HG02623 (cell line): ENCODE measurements around the gene CRYZ.
"Not testable (repeated sequence)": the region's sequence is repeated elsewhere in the genome, so short reads cannot be mapped to it uniquely, and the experiment has no call there.

Source experiments
- ATAC-seq: cut with Tn5 transposase; IDR thresholded peaks from one replicate; pipeline ENCODE4 v1.9.1; 2021; ENCODE audit warnings: moderate library complexity; ENCODE audit not compliant: unreplicated experiment

Gene CRYZ, protein sequence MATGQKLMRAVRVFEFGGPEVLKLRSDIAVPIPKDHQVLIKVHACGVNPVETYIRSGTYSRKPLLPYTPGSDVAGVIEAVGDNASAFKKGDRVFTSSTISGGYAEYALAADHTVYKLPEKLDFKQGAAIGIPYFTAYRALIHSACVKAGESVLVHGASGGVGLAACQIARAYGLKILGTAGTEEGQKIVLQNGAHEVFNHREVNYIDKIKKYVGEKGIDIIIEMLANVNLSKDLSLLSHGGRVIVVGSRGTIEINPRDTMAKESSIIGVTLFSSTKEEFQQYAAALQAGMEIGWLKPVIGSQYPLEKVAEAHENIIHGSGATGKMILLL

DNA sequence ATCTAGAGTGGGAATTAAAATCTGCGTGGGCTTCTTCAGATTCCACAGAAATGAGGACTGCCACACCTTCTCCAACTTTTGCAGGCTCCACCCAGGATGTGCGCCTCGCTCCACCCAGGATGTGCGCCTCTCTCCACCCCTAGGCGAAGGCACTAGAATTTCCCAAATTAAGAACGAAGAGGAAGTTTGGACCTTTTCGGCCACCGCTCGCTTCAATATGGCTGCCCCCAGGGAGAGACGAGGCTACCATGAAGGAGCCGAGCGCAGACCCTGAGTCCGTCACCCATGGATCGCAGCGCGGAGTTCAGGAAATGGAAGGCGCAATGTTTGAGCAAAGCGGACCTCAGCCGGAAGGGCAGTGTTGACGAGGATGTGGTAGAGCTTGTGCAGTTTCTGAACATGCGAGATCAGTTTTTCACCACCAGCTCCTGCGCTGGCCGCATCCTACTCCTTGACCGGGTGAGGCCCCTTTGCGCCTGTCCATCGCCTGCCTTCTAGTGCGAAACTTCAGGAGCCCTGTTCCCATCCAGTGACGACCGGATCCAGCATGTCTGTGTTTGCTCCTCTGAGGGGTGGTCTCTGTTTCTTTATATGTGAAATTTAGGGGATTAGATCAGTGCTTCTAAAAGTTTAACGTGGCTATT is at the start of gene CRYZ, which contains the start of gene TYW3:
TSS of gene CRYZ (minus strand) at position 91 of the 644 bp plus-strand sequence. CDS start 8,229 bp downstream, outside the sequence.
TSS of gene TYW3 (plus strand) at position 193 of the 644 bp plus-strand sequence. CDS start at position 286, 93 bp downstream.
- ATAC-seq = peak; percentile 64

DNA sequence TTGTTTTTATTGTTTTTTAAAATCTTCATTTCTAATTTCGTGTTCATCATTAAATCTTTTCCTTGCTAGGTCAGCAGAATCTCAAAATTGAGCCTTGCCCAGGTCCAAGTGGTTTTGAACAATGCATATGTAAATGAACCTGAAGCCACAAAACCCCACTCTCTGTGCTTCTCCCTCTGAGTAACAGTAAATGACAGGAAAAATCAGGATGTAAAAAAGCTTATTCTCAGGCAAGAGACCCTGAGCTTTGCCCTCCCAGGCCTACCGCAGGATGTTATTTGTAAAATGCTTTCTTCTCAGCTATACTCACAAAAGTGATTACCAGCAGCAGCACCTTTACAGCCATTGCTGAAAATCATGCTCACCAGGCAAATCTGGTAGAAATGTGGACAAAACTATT is 47.7 kb upstream of the CRYZ start:
- ATAC-seq = no peak

DNA sequence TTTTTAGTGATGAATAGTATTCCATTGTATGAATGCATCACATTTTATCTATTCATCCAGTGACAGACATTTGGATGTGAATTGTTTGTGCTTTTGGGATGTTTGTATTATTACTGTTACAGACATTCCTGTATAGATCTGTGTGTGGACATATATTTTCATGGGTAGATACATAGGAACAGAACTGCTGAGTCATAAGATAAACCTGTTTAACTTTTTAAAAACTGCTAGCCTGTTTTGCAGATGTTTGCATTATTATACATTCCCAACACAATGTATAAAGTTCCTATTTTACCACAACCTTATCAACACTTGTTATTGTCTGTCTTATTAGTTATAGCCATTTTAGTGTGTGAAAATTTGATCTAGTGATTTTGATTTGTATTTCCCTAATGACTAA is 46.9 kb upstream of the CRYZ start:
- ATAC-seq = no peak

DNA sequence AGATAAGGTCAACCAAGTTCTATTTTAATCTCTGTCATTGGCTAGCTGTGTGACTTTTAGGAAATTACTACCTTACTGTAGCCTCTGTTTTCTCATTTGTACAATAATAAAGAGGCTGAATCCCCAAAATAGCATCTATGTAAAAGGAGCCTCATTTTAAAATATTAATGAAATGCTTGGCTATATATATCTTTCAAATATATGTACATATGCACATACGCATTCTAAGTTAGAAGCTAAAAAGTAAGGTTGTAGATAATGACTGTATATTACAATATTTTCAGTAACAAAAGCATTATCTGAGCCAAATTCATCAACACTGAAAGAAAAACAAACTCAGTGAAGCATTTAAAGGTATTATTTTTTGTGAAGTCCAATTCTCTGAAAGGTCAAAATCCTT is 44.7 kb upstream of the CRYZ start:
- ATAC-seq = no peak

DNA sequence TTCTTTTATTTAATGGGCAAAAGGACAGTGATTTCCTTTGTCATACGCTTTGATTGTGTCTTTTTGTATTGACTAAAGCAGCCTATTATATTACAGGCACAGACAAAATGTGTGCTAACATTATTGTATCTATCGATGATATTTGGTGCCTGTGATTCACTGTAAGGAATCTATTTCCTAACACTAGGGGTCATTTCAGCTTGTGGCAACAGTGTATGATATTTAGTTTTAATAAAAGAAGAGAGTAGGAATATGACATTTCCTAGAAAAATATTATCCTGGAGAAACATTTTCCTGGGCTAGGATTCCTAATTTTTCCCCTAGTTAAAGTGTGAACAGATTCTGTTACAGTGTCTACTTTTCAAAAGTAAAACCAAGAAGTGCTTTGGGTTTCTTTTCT is 42.9 kb upstream of the CRYZ start:
- ATAC-seq = no peak

DNA sequence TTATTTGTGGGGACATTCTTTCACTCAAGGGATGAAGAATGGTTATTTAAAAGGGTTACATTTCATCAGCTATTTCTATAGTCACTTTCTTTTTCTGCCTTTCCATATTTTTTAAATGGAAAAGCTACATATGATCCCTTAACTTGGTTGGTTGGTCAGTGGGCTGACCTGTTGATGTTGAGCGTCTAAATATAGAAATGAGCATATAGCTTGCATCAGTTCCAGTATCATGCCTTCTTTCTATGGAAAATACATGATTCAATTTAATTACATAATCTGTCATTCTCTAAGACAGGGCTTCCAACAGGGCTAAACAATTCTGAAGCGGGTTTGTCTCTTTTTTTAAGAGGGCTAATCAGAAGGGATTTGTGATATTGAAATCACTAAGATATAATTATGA is 40.7 kb upstream of the CRYZ start:
- no peak for ATAC-seq

DNA sequence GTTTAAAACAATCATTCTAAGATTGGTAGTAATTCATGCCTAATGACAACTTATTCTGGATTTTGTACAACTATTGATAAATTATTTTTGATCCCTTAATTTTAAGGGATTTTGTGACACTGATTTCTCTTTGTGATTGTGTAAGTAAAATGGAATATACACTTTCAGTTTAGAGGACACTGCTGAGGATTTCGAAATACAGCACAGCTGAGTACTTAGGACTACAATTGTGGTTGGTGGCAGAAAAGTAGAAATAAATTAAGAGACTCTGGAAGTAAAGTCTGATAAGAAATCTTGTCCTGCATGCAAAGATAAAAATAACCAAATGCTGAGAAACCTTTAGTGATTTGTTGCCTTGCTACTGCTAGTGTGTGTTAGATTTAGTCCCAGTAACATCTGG is 40.1 kb upstream of the CRYZ start:
- no peak for ATAC-seq

DNA sequence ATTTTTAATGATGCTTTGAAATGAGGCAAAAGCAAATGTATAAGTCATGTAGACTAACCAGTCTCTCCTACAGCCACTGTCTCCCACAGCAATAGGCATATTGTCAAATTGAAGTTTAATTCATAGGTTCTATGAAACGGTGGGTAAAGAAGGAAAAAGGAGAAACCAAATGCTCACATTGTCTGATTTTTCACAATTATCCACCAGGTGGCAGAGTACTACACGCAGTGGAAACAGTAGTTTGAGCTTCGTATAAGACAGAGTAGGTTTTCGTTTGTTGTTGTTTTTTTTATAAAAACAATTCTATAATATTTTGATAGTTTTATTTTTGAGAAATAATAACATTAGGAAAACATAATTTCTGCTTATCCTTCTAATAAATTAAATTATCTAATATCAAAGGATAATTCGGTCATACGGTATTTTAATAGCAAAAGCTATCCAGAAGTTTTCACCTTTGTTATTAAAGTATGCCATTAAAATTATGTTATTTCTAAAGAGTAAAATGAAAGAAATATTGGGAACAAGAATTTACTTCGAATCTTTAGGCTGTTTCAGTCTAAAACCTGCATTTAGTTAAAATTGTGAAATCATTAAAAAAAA is 39.2 kb upstream of the CRYZ start:
- ATAC-seq = peak; percentile 75

DNA sequence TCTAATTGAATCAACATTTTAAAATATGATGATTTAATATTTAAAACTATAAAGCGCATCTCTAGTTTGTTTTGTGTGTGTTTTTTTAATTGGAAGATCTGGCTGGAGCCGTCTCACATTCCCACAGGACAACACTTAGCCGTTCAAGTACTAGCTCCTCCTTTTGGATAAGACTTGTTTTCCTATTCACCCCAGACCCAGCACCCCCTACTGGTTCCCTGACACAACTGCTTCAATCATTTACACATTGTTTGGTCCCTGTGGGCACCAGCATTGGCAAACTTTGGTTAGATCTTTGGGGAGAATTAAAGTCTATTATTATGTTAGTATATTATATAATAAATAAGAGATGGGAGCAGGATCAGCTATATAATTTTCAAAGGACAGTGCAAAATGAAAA is 34.6 kb upstream of the CRYZ start:
- peak; percentile 53 for ATAC-seq

DNA sequence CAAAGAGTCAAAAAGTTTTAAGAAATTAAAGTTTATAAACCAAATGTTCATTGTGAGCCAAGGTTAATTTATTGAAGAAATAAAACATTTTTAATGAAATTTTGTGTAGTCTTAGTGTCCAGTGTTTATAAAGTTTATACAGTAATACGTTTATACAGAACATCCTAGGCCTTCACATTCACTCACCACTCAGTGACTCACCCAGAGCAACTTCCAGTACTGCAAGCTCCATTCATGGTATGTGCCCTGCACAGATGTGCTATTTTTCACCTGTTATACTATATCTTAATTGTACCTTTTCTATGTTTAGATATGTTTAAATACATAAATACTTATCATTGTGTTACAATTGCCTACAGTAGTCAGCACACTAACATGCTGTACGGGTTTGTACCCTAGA is 33.7 kb upstream of the CRYZ start:
- ATAC-seq = no peak

DNA sequence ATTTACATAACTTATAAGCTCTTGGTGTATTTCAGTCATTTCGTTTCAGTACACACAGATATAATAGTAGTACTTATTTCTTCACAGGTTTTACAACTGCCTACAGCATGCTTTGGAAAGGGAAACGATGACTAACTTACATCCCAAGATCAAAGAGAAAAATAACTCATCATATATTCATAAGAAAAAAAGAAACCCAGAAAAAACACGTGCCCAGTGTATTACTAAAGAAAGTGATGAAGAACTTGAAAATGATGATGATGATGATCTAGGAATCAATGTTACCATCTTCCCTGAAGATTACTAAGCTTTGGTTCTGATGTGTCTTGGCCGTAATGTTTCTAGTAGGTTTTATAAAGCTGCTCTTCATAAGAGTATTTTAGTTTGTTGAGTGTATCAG is 31.0 kb upstream of the CRYZ start:
- ATAC-seq = no peak

DNA sequence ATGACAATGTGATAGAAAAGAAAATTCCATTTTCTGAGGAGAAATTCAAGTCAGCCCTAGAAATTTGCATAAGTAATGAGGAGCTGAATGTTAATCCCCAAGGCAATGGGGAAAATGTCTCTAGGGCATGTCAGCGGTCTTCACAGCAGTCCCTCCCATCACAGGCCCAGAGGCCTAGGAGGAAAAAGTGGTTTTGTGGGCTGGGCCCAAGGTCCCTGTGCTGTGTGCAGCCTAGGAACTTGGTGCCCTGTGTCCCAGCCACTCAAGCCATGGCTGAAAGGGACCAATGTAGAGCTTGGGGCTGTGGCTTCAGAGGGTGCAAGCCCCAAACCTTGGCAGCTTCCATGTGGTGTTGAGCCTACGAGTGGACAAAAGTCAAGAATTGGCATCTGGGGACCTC is 23.8 kb upstream of the CRYZ start:
- ATAC-seq = not testable (repeated sequence)

DNA sequence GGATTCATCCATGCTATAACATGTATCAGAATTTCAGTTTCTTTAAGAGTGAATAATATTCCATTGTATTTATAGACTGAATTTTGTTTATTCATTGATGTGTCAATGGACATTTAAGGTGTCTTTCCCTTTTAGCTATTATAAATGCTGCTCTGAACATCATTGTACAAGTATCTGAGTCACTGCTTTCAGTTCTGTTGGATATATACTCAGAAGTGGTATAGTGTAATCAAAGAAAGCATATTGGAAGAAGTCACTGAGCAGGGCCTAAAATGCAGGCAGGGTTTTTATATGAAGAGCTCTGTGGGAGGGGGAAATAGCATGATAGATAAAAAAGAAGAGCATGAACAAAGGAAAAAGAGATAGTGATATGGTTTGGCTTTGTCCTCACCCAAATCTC is 22.6 kb upstream of the CRYZ start:
- ATAC-seq = no peak

DNA sequence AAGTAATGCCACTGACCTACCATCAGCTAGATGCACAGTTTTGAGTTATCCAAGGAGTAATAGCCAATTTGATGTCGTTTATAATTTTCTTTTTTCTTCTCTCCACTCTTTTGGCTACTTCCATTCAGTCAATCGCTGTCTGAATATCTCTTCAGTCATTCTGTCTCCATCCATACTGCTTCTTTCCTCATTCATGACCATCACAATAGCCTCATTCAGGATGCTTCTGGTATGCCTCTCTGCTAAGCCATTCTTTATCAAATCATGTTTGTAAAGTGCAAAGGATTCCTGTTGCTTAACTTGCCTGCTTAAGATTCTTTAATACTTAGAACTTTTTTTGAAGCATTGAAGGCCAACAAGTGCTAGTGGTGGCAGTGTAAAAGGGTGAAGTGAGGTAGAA is 20.3 kb upstream of the CRYZ start:
- no peak for ATAC-seq

DNA sequence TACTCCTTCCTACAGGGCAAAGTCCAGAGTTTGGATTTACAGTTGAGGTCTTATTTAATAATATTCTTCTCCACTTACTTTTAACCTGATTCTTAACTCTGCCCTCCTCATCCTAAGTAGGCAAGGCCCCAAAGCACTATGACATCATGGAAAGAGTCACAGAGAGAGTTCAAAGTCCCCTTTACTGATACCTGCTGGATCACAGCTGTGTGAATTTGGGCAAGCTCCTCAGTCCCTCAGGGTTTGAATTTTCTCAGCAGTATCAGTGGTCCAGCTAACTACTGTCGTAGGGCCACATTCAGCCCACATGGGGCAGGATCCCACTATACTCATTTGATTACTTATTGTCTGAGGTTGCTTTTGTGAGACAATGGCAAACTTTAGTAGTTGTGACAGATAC is 16.1 kb upstream of the CRYZ start:
- ATAC-seq = peak; percentile 63

DNA sequence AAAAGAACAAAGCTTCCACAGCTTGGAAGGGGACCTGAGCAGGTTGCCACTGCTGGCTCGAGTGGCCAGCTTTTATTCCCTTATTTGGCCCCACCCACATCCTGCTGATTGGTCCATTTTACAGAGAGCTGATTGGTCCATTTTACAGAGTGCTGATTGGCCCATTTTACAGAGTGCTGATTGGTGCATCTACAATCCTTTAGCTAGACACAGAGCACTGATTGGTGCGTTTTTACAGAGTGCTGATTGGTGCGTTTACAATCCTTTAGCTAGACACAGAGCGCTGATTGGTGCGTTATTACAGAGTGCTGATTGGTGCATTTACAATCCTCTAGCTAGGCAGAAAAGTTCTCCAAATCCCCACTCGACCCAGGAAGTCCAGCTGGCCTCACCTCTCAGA is 12.4 kb upstream of the CRYZ start:
- not testable (repeated sequence) for ATAC-seq

DNA sequence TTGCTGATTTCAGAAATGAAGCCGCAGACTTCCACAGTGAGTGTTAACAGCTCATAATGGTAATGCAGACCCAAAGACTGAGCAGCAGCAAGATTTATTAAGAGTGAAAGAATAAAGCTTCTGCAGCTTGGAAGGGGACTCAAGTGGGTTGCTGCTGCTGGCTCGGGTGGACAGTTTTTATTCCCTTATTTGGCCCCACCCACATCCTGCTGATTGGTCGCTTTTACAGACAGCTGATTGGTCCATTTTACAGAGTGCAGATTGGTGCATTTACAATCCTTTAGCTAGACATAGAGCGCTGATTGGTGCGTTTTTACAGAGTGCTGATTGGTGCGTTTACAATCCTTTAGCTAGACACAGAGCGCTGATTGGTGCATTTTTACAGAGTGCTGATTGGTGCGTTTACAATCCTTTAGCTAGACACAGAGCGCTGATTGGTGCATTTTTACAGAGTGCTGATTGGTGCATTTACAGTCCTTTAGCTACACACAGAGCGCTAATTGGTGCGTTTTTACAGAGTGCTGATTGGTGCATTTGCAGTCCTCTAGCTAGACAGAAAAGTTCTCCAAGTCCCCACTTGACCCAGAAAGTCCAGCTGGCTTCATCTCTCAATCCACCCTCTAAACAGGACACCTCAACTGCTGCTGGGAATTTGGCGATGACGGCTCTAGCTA is 7.6 kb upstream of the CRYZ start:
- ATAC-seq = not testable (repeated sequence)

DNA sequence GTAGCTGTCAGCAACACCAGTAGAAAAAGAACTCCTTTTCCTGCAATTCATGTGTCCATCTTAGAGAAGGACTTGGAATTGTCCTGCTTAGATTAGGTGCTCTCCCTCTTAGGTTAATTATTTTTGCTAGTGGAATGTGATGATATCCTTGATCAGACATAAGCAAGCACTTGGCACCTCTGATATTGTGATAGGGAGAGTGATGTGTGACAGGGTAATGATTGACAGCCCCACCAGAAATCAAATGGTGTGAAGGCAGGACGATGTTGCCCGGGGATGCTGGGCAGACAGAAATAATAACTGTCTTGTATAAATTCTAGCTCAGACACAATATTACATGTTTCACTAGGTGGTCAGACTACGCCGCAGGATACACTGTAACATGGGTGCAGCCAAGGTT is 4.5 kb upstream of the CRYZ start:
- no peak for ATAC-seq

DNA sequence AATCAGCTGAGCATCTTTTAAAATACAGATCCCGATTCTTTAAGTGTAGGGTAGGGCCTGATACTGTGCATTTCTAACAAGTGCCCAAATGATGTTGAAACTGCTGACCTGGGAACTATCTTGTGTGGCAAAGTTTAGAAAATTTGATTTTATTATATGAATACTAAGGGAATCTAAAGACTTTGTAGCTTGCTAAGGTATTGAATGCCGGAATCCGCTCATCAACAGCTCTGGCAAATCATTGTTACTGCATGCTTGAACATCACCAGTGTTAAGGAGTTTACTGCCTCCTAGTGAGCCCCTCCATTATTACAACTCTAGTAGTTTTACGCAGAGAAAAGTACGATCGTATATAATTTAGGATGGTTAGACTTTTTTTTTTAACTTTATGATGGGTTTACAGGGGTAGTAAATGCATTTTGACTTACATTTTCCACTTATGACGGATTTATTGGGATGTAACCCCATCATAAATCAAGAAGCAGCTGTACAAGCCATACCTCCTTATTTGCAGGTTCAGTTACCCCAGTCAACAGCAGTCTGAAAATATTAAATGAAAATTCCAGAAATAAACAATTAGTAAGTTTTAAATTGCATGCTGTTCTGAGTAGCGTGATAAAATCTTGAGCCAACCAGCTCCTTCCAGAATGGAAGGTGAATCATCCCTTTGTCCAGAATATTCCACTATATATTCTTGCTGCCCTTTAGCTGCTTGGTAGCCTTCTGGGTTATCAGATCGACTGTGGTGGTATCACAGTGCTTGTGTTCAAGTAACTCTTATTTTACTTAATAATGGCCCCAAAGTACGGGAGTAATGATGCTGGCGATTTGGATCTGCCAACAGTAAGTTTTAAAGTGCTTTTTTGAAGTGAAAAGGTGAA is 994 bp upstream of the CRYZ start:
- peak; percentile 42 for ATAC-seq

DNA sequence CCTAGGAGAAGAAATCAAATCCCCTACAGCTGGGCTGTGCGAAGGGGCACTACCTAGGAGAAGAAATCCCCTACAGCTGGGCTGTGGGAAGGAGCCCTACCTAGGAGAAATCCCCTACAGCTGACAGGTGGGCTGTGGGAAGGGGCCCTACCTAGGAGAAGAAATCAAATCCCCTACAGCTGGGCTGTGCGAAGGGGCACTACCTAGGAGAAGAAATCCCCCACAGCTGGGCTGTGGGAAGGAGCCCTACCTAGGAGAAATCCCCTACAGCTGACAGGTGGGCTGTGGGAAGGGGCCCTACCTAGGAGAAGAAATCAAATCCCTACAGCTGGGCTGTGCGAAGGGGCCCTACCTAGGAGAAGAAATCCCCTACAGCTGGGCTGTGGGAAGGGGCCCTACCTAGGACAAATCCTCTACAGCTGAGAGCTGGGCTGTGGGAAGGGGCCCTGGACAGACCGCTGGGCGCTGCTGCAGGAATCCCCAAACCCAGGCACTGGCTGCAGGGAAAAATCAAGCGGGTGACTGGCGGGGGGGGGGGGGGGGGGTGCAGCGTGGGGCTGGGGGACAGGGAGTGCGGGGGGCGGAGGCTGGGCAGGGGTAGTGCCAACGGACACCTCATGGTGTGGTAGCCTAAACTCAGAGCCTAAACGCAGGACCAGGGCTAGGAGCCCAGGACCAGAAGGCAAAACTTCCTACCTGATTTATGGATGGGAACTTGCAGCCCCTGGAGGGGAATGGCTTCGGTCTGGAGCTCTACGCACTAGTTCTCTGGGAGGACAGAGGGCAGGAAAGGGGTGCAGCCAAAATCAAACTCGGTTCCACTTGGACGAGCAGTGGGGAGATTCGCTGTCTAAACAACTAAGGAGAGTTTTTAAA is 541 bp downstream of the CRYZ start:
- peak; percentile 17 for ATAC-seq
